Stimulated activated naive CD4-positive, alpha-beta T cell (primary cell): ENCODE data around the gene SUV39H1.

Experiments used
- DNase-seq, 6 experiments: peaks; one replicate each; lab custom pipeline; 2025; lab: John Stamatoyannopoulos, UW

SUV39H1 gene

GRCh38 chrX:48714573-48714972 lies 18.0 kb downstream of the SUV39H1 start:
- DNase-seq: peak in 3 of 6 experiments; percentile 62 to 71 (median 63)

GRCh38 chrX:48715072-48715471 lies 18.5 kb downstream of the SUV39H1 start:
- DNase-seq: no peak

GRCh38 chrX:48715876-48716502 lies 19.5 kb downstream of the SUV39H1 start:
- DNase-seq: peak in 2 of 6 experiments; percentile 7 to 9

- DNase-seq: no peak
These were observed 23.4 kb downstream of the SUV39H1 start for GRCh38 chrX:48719958-48720357.

- DNase-seq: peak in 1 of 6 experiments; percentile 26
These were observed 24.2 kb downstream of the SUV39H1 start for GRCh38 chrX:48720577-48721250.

GRCh38 chrX:48721916-48722315 lies 25.4 kb downstream of the SUV39H1 start:
- no peak for DNase-seq

- peak in 3 of 6 experiments; percentile 18 to 37 (median 27) for DNase-seq
These were observed 30.1 kb downstream of the SUV39H1 start for GRCh38 chrX:48726596-48726995.

- no peak for DNase-seq
These were observed 32.1 kb downstream of the SUV39H1 start for GRCh38 chrX:48728653-48729052.

- peak in 2 of 6 experiments; percentile 36 to 37 for DNase-seq
These were observed 39.8 kb downstream of the SUV39H1 start for GRCh38 chrX:48736303-48736702.

GRCh38 chrX:48736878-48737212 lies 40.3 kb downstream of the SUV39H1 start:
- no peak for DNase-seq

- DNase-seq: peak; percentile 84 to 93 (median 88)
These were observed 40.8 kb downstream of the SUV39H1 start for GRCh38 chrX:48737213-48737938.

GRCh38 chrX:48737940-48738339 lies 41.4 kb downstream of the SUV39H1 start:
- DNase-seq: no peak

- DNase-seq: no peak
These were observed 45.3 kb downstream of the SUV39H1 start for GRCh38 chrX:48741834-48742233.

GRCh38 chrX:48745222-48745621 lies 48.7 kb downstream of the SUV39H1 start:
- DNase-seq: no peak

- no peak for DNase-seq
These were observed 51.0 kb downstream of the SUV39H1 start for GRCh38 chrX:48747415-48748016.

- DNase-seq: no peak
These were observed 52.6 kb downstream of the SUV39H1 start for GRCh38 chrX:48749182-48749581.

- no peak for DNase-seq
These were observed 54.8 kb downstream of the SUV39H1 start for GRCh38 chrX:48751343-48751742.

- DNase-seq: no peak
These were observed 56.0 kb downstream of the SUV39H1 start for GRCh38 chrX:48752498-48752897.

GRCh38 chrX:48753708-48754228 lies 57.2 kb downstream of the SUV39H1 start:
- DNase-seq: no peak

GRCh38 chrX:48754238-48754637 lies 57.7 kb downstream of the SUV39H1 start:
- DNase-seq: no peak
